Right cardiac atrium (tissue), 5 donors: ENCODE data around the gene PTN. TPM values are rescaled to one million over a fixed set of nuclear protein-coding genes. Genes with fewer than 3 reads are reported as not detected.

Experiments
- ATAC-seq, 2 donors: fragments of 200-7000 bp; cut with Tn5 transposase; one replicate each; pipeline versions ENCODE4 v1.8.0 to v1.9.1; 2020; ENCODE audit warnings: moderate library complexity in 2 of 2, mild to moderate bottlenecking in 1 of 2
- DNase-seq, 3 donors: peaks; one replicate each; pipeline ENCODE4 v3.0.0-alpha.2; 2020
- H3K27ac ChIP-seq: one replicate; pipeline ENCODE4 v1.5.1; 2013; ENCODE audit warnings: mild to moderate bottlenecking, low read length, control low read depth, moderate library complexity
- H3K27me3 ChIP-seq: one replicate; pipeline ENCODE4 v1.6.1; 2013; ENCODE audit not compliant: control insufficient read depth, insufficient read depth
- H3K4me1 ChIP-seq: one replicate; pipeline ENCODE4 v1.6.1; 2013; ENCODE audit warnings: low read length; ENCODE audit not compliant: control insufficient read depth, insufficient read depth
- H3K4me3 ChIP-seq: one replicate; pipeline ENCODE4 v1.5.1; 2013; ENCODE audit warnings: low read length, control low read depth
- H3K9me3 ChIP-seq: one replicate; pipeline ENCODE4 v1.6.1; 2013; ENCODE audit warnings: low read length; ENCODE audit not compliant: control insufficient read depth
- WGBS: extraction: QIAGEN DNeasy Blood & Tissue Kit; methylation state at CpG from one replicate; pipeline ENCODE4 v1.1.7; 2013; 5-methylcytosine and 5-hydroxymethylcytosine counted together
- intact Hi-C, 4 donors: fragments of 100-400 bp; cut with DNase I; formaldehyde crosslinking; loops; one replicate each; pipeline versions ENCODE4 v1.11.0 to v1.14.0; 2022 to 2023
- long read RNA-seq, 4 donors: library from polyadenylated mRNA; unstranded; transcript quantifications; one replicate each; pipeline ENCODE4 v2.0.0, GENCODE V29; 2020 to 2021
- polyA plus RNA-seq: library from polyadenylated mRNA; stranded (reverse); fragments of 200-250 nt; gene quantifications from one replicate; pipeline ENCODE4 v1.2.3, GENCODE V29; 2013
- total RNA-seq, 4 donors: library from RNA; stranded (reverse); fragmentation: NEBNext Ultra II Directional; extraction: Animal tissue kit (Norgen Biotek cat#: 25700); gene quantifications; one replicate each; pipeline ENCODE4 v1.2.1, GENCODE V29; 2021
- donor health status: healthy with polysubstance abuse.
- donor health status: DM: no; HTN: yes; CAD: no.
- donor health status: DM: no; HTN: no; CAD: no.
- donor health status: DM: no; HTN: yes; CAD: no; lungs with severe emphysema.
- donor health status: DM: yes; HTN: yes; CAD: no.

Gene PTN
- 10 to 100 TPM in 3 of 4 donors, 1 to 10 TPM in 1; 9.6 to 27.0 (median 15.4) TPM for total RNA-seq
- 51.0 TPM for polyA plus RNA-seq
- long read RNA-seq, donor 1, transcript PTN-201 (5 exons, 1,614 nt), result major isoform, 6 of 7 reads
- long read RNA-seq, donor 1, partial matches to known transcripts, result 1 of 7 reads
- long read RNA-seq, donor 1, other reads (novel, unspliced or antisense), result 0 of 7 reads
- long read RNA-seq, donor 2, transcript PTN-201 (5 exons, 1,614 nt), result major isoform, 14 of 16 reads
- long read RNA-seq, donor 2, partial matches to known transcripts, result 0 of 16 reads
- long read RNA-seq, donor 2, other reads (novel, unspliced or antisense), result 2 of 16 reads
- long read RNA-seq, donor 3, transcript PTN-201 (5 exons, 1,614 nt), result major isoform, 5 of 7 reads
- long read RNA-seq, donor 3, partial matches to known transcripts, result 0 of 7 reads
- long read RNA-seq, donor 3, other reads (novel, unspliced or antisense), result 2 of 7 reads
- long read RNA-seq, donor 4, transcript PTN-201 (5 exons, 1,614 nt), result major isoform, 5 of 6 reads
- long read RNA-seq, donor 4, partial matches to known transcripts, result 0 of 6 reads
- long read RNA-seq, donor 4, other reads (novel, unspliced or antisense), result 1 of 6 reads

DNA sequence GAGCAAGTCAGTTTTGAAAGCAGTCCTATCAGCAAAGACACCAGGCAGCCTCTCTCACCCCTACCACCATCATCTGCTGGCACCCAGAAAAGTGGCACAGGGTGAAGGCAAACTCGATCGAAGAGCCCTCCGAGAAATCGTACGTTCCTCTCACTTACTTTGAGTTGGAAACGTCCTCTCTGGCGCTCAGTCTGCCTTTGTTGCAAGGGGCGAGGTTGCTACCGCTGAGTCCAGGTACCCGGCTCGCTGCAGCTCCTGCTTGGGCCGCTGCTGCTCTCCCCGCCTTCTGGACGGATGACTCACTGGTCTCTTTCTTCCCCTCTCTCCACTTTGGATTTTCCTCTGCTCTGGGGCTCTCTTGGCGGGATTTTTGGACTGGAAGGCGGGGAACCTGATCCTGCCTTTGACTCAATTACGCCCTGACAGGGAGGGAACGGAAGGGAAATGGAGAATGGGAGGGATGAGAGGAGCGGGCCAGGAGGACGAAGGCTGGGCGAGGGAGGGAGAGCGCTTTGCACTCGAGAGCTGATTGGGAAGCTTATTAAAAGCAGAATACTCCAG lies at the start of gene PTN:
PTN (minus strand) TSS at position 453 of the 561 bp plus-strand sequence. CDS start 88,760 bp downstream, outside the sequence.
- H3K4me3 ChIP-seq, result peak within 1 kb of the TSS; percentile 40
- no peaks in the 10 kb centered on the region for H3K9me3 ChIP-seq
- intact Hi-C loops, result no loop called here
- no peak within 1 kb of the TSS for H3K27ac ChIP-seq
- DNase-seq, result peak; percentile 58 to 72 (median 59)
- H3K27me3 ChIP-seq, result no peaks in the 10 kb centered on the region
- peak; percentile 87 to 89 for ATAC-seq
- H3K4me1 ChIP-seq, result no peaks in the 10 kb centered on the region
- WGBS, result 1% methylated on average over 23 of the region's 23 CpGs

GRCh38 chr7:137390076-137390475 lies 46.5 kb upstream of the PTN start:
- no peaks in the 10 kb centered on the region for H3K27me3 ChIP-seq
- no peak for ATAC-seq
- DNase-seq, result no peak
- no peak overlapping the region for H3K27ac ChIP-seq
- intact Hi-C loops, result no loop called here
- WGBS, result 74% methylated on average over 1 of the region's 1 CpG
- no peaks in the 10 kb centered on the region for H3K9me3 ChIP-seq
- no peak overlapping the region for H3K4me3 ChIP-seq
- no peaks in the 10 kb centered on the region for H3K4me1 ChIP-seq

DNA sequence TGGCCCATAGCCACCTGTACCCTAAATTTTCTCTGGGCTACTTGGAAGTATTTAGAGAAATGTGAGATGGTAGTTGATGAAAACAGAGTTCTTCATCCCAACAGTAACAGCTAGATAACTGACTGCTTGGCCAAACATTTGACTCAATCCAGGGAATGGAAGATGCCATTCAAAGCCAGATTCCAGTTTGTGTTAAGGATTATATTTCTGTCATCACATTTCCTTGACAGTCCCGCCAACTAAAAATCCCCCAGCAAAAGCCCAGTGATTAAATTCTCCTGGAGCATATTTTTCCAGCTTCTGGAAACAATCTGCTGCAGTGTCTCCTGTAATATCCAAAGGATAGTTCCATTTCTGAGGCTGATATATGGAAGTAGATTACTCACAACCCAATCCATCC lies 45.4 kb upstream of the PTN start:
- Histone ChIP-seq H3K4me1 (no peaks in the 10 kb centered on the region), H3K27me3 (no peaks in the 10 kb centered on the region), H3K27ac (no peak overlapping the region), H3K9me3 (no peaks in the 10 kb centered on the region), H3K4me3 (no peak overlapping the region)
- ATAC-seq (no peak), DNase-seq (no peak)
- intact Hi-C loops, result no loop called here
- 79% methylated on average over 1 of the region's 1 CpG for WGBS

GRCh38 chr7:137386966-137387365 lies 43.4 kb upstream of the PTN start:
- no peaks in the 10 kb centered on the region for H3K9me3 ChIP-seq
- no peak for ATAC-seq
- no peaks in the 10 kb centered on the region for H3K27me3 ChIP-seq
- no peak overlapping the region for H3K4me3 ChIP-seq
- intact Hi-C loops, result no loop called here
- WGBS, result 37% methylated on average over 1 of the region's 1 CpG
- DNase-seq, result no peak
- H3K4me1 ChIP-seq, result no peaks in the 10 kb centered on the region
- no peak overlapping the region for H3K27ac ChIP-seq

GRCh38 chr7:137381045-137381444 lies 37.5 kb upstream of the PTN start:
- Histone ChIP-seq H3K4me3 (no peak overlapping the region), H3K9me3 (no peaks in the 10 kb centered on the region), H3K27me3 (no peaks in the 10 kb centered on the region), H3K4me1 (no peaks in the 10 kb centered on the region), H3K27ac (no peak overlapping the region)
- intact Hi-C loops, result no loop called here
- DNase-seq (no peak), ATAC-seq (no peak)
- WGBS, result 68% methylated on average over 1 of the region's 1 CpG

GRCh38 chr7:137373507-137373906 lies 30.0 kb upstream of the PTN start:
- 67% methylated on average over 2 of the region's 2 CpGs for WGBS
- Histone ChIP-seq H3K27me3 (no peaks in the 10 kb centered on the region), H3K27ac (no peak overlapping the region), H3K4me1 (no peaks in the 10 kb centered on the region), H3K9me3 (no peaks in the 10 kb centered on the region), H3K4me3 (no peak overlapping the region)
- intact Hi-C loops, result no loop called here
- no peak for ATAC-seq
- no peak for DNase-seq

- no peak for ATAC-seq
- no peak overlapping the region for H3K27ac ChIP-seq
Measured at GRCh38 chr7:137371616-137372015, 28.1 kb upstream of the PTN start.

GRCh38 chr7:137366995-137367394 lies 23.5 kb upstream of the PTN start:
- Histone ChIP-seq H3K9me3 (no peaks in the 10 kb centered on the region), H3K27me3 (no peaks in the 10 kb centered on the region), H3K27ac (no peak overlapping the region), H3K4me3 (no peak overlapping the region), H3K4me1 (no peaks in the 10 kb centered on the region)
- 86% methylated on average over 5 of the region's 5 CpGs for WGBS
- intact Hi-C loops, result no loop called here
- ATAC-seq, result no peak
- no peak for DNase-seq

More at GRCh38 chr7:137371616-137372015, 28.1 kb upstream of the PTN start:
- intact Hi-C loops, result no loop called here
- 81% methylated on average over 2 of the region's 2 CpGs for WGBS
- DNase-seq, result no peak
- no peaks in the 10 kb centered on the region for H3K27me3 ChIP-seq
- no peak overlapping the region for H3K4me3 ChIP-seq
- H3K4me1 ChIP-seq, result no peaks in the 10 kb centered on the region
- H3K9me3 ChIP-seq, result no peaks in the 10 kb centered on the region

GRCh38 chr7:137363683-137364082 lies 20.1 kb upstream of the PTN start:
- peaks cover 2% of the 10 kb centered on the region for H3K9me3 ChIP-seq
- no peak for ATAC-seq
- H3K4me3 ChIP-seq, result no peak overlapping the region
- intact Hi-C loops, result no loop called here
- WGBS, result 95% methylated on average over 6 of the region's 6 CpGs
- H3K27me3 ChIP-seq, result no peaks in the 10 kb centered on the region
- no peak overlapping the region for H3K27ac ChIP-seq
- no peaks in the 10 kb centered on the region for H3K4me1 ChIP-seq
- no peak for DNase-seq

DNA sequence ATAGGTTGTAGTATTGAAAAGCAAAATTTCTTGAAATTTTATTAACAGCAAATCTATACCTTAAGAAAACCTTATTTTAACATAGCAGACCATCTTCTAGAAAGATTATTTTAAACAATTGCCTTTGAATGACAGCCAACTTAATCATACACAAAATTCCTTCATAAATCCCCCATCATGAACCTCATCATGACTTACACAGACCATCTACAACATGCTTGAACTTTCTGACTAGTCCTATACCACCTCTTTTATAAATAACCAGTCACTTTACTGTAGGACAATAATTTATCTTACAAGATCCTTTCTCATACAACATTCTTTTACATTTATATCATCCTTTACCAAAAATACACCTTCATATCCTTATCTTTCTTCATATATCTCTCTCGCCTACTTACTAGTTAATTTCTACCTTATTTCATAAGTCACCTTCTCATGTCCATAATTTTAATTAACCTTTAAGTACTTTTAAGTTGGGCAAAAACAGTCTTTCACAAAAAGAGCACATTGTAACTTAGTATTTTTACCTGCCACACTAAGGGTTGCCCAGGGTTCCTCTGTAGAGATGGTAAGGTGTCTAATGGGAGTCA lies 16.6 kb upstream of the PTN start:
- H3K4me3 ChIP-seq, result no peak overlapping the region
- no peak for DNase-seq
- WGBS, result 44% methylated on average over 1 of the region's 1 CpG
- H3K4me1 ChIP-seq, result no peaks in the 10 kb centered on the region
- intact Hi-C loops, result no loop called here
- H3K27ac ChIP-seq, result no peak overlapping the region
- H3K9me3 ChIP-seq, result peaks cover 2% of the 10 kb centered on the region
- H3K27me3 ChIP-seq, result no peaks in the 10 kb centered on the region
- ATAC-seq, result no peak

- DNase-seq (no peak), ATAC-seq (no peak)
- Histone ChIP-seq H3K9me3 (no peaks in the 10 kb centered on the region), H3K27ac (no peak overlapping the region), H3K4me1 (no peaks in the 10 kb centered on the region), H3K4me3 (no peak overlapping the region), H3K27me3 (no peaks in the 10 kb centered on the region)
- intact Hi-C loops, result no loop called here
Measured at GRCh38 chr7:137354961-137355360, 11.4 kb upstream of the PTN start.
